22Rv1 (cell line): ENCODE results near the gene CLASP1.

Source experiments
- CTCF ChIP-seq: fragments of 450-650 bp; IDR thresholded peaks from 2 replicates; pipeline ENCODE4 v1.5.1; 2017; ENCODE audit warnings: mild to moderate bottlenecking
- ZFX ChIP-seq: fragments of 450-650 bp; IDR thresholded peaks from 2 replicates; pipeline ENCODE4 v1.6.1; 2017; ENCODE audit warnings: antibody characterized with exemption, borderline replicate concordance

GRCh38 chr2:121350402-121350775 lies 298.9 kb downstream of the CLASP1 start:
- TF ChIP-seq CTCF (no peak), ZFX (no peak)
